Activated CD4-positive, alpha-beta T cell treated with anti-CD3 and anti-CD28 coated beads for 48 hours (primary cell): ENCODE measurements around the gene NRF1.
"Not testable (repeated sequence)": the region's sequence is repeated elsewhere in the genome, so short reads cannot be mapped to it uniquely, and the experiment has no call there.

Experiments used
- DNase-seq: peaks from one replicate; pipeline ENCODE4 v3.0.0-alpha.2; 2020

NRF1 gene

GRCh38 chr7:129785685-129786514 lies 174.4 kb downstream of the NRF1 start:
- peak; percentile 12 for DNase-seq

GRCh38 chr7:129786825-129787563 lies 175.5 kb downstream of the NRF1 start:
- no peak for DNase-seq

- no peak for DNase-seq
Measured at GRCh38 chr7:129789000-129789399, 177.5 kb downstream of the NRF1 start.

GRCh38 chr7:129789652-129790051 lies 178.1 kb downstream of the NRF1 start:
- no peak for DNase-seq

- no peak for DNase-seq
Measured at GRCh38 chr7:129790136-129790535, 178.6 kb downstream of the NRF1 start.

- no peak for DNase-seq
Measured at GRCh38 chr7:129792721-129793120, 181.2 kb downstream of the NRF1 start.

GRCh38 chr7:129793506-129794310 lies 182.2 kb downstream of the NRF1 start:
- no peak for DNase-seq

- DNase-seq, result not testable (repeated sequence)
Measured at GRCh38 chr7:129794461-129794860, 182.9 kb downstream of the NRF1 start.

GRCh38 chr7:129796186-129796775 lies 184.8 kb downstream of the NRF1 start:
- DNase-seq, result no peak

GRCh38 chr7:129797214-129797789 lies 185.8 kb downstream of the NRF1 start:
- no peak for DNase-seq

GRCh38 chr7:129798616-129799349 lies 187.3 kb downstream of the NRF1 start:
- no peak for DNase-seq

GRCh38 chr7:129799350-129799955 lies 187.9 kb downstream of the NRF1 start:
- no peak for DNase-seq

GRCh38 chr7:129800901-129801300 lies 189.4 kb downstream of the NRF1 start:
- DNase-seq, result no peak

GRCh38 chr7:129801882-129802281 lies 190.4 kb downstream of the NRF1 start:
- DNase-seq, result no peak

GRCh38 chr7:129803546-129804081 lies 192.1 kb downstream of the NRF1 start:
- no peak for DNase-seq

GRCh38 chr7:129804111-129804889 lies 192.8 kb downstream of the NRF1 start:
- no peak for DNase-seq

- DNase-seq, result no peak
Measured at GRCh38 chr7:129804890-129805719, 193.6 kb downstream of the NRF1 start.
